Measurements from ENCODE around the gene ARHGEF1.

ARHGEF1 gene

GRCh38 chr19:41947091-41947490, 64.1 kb downstream of the ARHGEF1 start:
- in situ Hi-C loops (cut with MboI; ENCODE audit: low sequenced_read_pairs): no loop called here

GRCh38 chr19:41951686-41952172, 68.7 kb downstream of the ARHGEF1 start:
- in situ Hi-C loops (cut with MboI; ENCODE audit: low sequenced_read_pairs): no loop called here

DNA sequence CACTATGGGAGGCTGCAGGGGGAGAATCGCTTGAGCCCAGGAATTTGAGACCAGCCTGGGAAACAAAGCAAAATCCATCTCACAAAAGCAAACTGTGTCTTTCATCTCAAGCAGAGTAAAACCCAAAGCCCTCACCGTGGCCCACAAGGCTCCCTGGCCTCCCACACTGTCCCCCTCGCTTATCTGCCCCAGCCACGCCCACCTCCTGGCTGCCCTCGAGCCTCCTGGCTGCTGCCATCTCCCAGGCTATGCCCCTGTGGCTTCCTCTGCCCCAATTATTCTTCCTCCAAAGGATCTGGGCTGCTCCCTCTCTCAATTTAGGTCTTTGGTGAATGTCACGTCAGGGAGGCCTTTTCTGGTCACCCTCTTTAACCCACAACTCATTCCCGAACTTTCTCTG, 72.5 kb downstream of the ARHGEF1 start:
- in situ Hi-C loops (cut with MboI; ENCODE audit: low sequenced_read_pairs): no loop called here

- in situ Hi-C loops (cut with MboI; ENCODE audit: low sequenced_read_pairs): no loop called here
Measured at GRCh38 chr19:41956621-41957020, 73.6 kb downstream of the ARHGEF1 start.
